DND-41 (cell line): ENCODE results near the gene RASL11A.

Experiments used
- ATAC-seq: fragments of 200-7000 bp; cut with Tn5 transposase; 3 replicates; pipeline ENCODE4 v1.9.1; 2021; ENCODE audit warnings: low read depth; ENCODE audit not compliant: insufficient read depth
- DNase-seq: peaks from one replicate; pipeline ENCODE4 v3.0.0-alpha.2; 2020
- H2AFZ ChIP-seq: 2 replicates; pipeline ENCODE4 v1.6.0; 2012; ENCODE audit warnings: low read depth, low read length
- H3K27ac ChIP-seq: 2 replicates; pipeline ENCODE4 v1.5.1; 2012; ENCODE audit warnings: low read length, inconsistent platforms
- H3K27me3 ChIP-seq: fragments of 200-600 bp; sonication (generic); 2 replicates; pipeline ENCODE4 v1.6.0; 2012; ENCODE audit warnings: low read length, mild to moderate bottlenecking, inconsistent platforms; ENCODE audit not compliant: insufficient read depth, poor library complexity
- H3K36me3 ChIP-seq: 2 replicates; pipeline ENCODE4 v1.5.1; 2012; ENCODE audit warnings: low read length, inconsistent platforms; ENCODE audit not compliant: insufficient read depth
- H3K4me1 ChIP-seq: 2 replicates; pipeline ENCODE4 v1.5.1; 2012; ENCODE audit warnings: mild to moderate bottlenecking, low read length; ENCODE audit not compliant: insufficient read depth
- H3K4me2 ChIP-seq: 2 replicates; pipeline ENCODE4 v1.6.0; 2012; ENCODE audit warnings: mild to moderate bottlenecking, moderate library complexity, low read length, inconsistent platforms; ENCODE audit not compliant: insufficient read depth
- H3K4me3 ChIP-seq, 2 experiments: fragments of 200-600 bp in 1 of 2; shearing (Covaris generic) in 1 of 2; 2 replicates each; pipeline ENCODE4 v1.5.1; 2012 to 2016; ENCODE audit warnings: inconsistent platforms in 2 of 2, low read length in 2 of 2, mild to moderate bottlenecking in 2 of 2, low read depth in 1 of 2, moderate library complexity in 1 of 2
- H3K79me2 ChIP-seq: 2 replicates; pipeline ENCODE4 v1.6.0; 2012; ENCODE audit warnings: low read length, inconsistent platforms; ENCODE audit not compliant: insufficient read depth
- H3K9ac ChIP-seq: 2 replicates; pipeline ENCODE4 v1.6.0; 2012; ENCODE audit warnings: low read depth, mild to moderate bottlenecking, inconsistent platforms, low read length, moderate library complexity
- H3K9me3 ChIP-seq: 2 replicates; pipeline ENCODE4 v1.5.1; 2012; ENCODE audit warnings: low read length, moderate library complexity, mild to moderate bottlenecking, inconsistent platforms; ENCODE audit not compliant: insufficient read depth, severe bottlenecking
- H4K20me1 ChIP-seq: 2 replicates; pipeline ENCODE4 v1.6.0; 2012; ENCODE audit warnings: low read length; ENCODE audit not compliant: insufficient read depth
- EZH2 ChIP-seq: IDR thresholded peaks from 3 replicates; pipeline ENCODE4 v1.6.1; 2012; ENCODE audit warnings: borderline replicate concordance, low read depth, mild to moderate bottlenecking, moderate library complexity, low read length, inconsistent platforms; ENCODE audit not compliant: severe bottlenecking
- TF ChIP-seq, protein P1 (sequence below): IDR thresholded peaks from 2 replicates; pipeline ENCODE4 v1.5.1; 2012; ENCODE audit warnings: borderline replicate concordance, low read length, moderate library complexity, mild to moderate bottlenecking; ENCODE audit not compliant: poor library complexity, severe bottlenecking; ENCODE audit errors: extremely low read depth

Gene RASL11A

DNA sequence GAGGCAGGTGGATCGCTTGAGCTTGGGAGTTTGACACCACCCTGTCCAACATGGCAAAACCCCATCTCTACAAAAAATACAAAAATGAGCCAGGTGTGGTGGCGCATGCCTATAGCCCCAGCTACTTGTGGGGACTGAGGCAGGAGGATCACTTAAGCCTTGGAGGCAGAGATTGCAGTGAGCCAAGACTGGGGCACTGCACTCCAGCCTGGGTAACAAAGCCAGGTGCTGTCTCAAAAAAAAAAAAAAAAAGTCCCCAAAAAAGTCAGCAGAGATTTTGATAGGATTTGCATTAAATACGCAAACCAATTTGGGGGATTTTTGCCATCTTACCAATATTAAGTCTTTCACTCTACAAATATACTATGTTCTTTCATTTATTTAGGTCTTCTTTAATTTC, 41.0 kb upstream of the RASL11A start:
- Histone ChIP-seq H3K79me2 (no peaks in the 10 kb centered on the region), H3K4me1 (no peaks in the 10 kb centered on the region), H2AFZ (no peak overlapping the region), H3K27me3 (peaks cover 8% of the 10 kb centered on the region), H3K36me3 (no peaks in the 10 kb centered on the region), H3K4me3 (no peak overlapping the region), H3K27ac (no peak overlapping the region), H3K4me2 (no peak overlapping the region), H3K9ac (no peak overlapping the region), H3K9me3 (peaks cover 2% of the 10 kb centered on the region), H4K20me1 (no peaks in the 10 kb centered on the region)
- no peak for ATAC-seq
- no peak for DNase-seq
- TF ChIP-seq, protein P1, sequence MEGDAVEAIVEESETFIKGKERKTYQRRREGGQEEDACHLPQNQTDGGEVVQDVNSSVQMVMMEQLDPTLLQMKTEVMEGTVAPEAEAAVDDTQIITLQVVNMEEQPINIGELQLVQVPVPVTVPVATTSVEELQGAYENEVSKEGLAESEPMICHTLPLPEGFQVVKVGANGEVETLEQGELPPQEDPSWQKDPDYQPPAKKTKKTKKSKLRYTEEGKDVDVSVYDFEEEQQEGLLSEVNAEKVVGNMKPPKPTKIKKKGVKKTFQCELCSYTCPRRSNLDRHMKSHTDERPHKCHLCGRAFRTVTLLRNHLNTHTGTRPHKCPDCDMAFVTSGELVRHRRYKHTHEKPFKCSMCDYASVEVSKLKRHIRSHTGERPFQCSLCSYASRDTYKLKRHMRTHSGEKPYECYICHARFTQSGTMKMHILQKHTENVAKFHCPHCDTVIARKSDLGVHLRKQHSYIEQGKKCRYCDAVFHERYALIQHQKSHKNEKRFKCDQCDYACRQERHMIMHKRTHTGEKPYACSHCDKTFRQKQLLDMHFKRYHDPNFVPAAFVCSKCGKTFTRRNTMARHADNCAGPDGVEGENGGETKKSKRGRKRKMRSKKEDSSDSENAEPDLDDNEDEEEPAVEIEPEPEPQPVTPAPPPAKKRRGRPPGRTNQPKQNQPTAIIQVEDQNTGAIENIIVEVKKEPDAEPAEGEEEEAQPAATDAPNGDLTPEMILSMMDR = no peak

DNA sequence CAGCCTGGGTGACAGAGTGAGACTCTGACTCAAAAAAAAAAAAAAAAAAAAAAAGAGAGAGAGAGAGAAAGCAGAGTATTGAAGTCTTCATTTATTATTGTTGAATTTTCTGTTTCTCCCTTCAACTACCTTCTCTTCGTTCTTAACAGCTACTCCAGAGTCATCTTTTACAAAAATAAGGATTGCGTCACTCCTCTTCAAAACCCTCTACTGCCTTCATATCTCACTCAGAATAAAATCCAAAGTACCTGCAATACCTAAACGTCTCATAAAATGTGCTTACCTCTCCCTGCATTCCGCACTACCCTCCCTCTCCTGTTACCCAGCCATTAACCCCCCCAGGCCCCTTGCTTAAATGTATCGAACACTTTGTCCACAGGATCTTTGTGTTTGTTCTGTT, 36.7 kb upstream of the RASL11A start:
- no peak for TF ChIP-seq EZH2
- TF ChIP-seq, protein P1 = no peak
- Histone ChIP-seq H3K4me2 (no peak overlapping the region), H3K9ac (no peak overlapping the region), H3K4me1 (no peaks in the 10 kb centered on the region), H3K36me3 (no peaks in the 10 kb centered on the region), H2AFZ (no peak overlapping the region), H4K20me1 (no peaks in the 10 kb centered on the region), H3K27ac (no peak overlapping the region), H3K4me3 (no peak overlapping the region), H3K9me3 (peaks cover 2% of the 10 kb centered on the region), H3K27me3 (no peaks in the 10 kb centered on the region), H3K79me2 (no peaks in the 10 kb centered on the region)
- ATAC-seq (no peak), DNase-seq (no peak)

DNA sequence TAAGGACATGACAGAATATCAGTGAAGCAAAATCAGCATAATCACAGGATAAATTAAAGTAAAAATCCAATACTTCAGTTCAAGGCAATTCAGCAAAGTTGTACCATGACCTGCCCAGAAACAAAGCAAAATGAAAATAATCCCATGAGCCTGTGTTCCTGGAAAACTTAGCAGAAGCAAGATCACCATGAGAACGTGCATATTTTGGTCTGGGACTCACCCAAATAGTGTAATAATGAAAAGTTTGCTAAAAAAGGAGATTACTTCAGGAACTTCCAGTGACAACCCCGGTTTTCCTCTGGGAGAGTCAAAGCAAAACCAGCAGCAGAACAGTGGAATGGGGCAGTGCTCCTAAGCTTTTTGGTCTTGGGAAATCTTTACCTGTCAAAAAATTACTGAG, 34.2 kb upstream of the RASL11A start:
- Histone ChIP-seq H3K4me2 (no peak overlapping the region), H3K4me1 (no peaks in the 10 kb centered on the region), H3K4me3 (no peak overlapping the region), H4K20me1 (no peaks in the 10 kb centered on the region), H3K36me3 (no peaks in the 10 kb centered on the region), H3K9me3 (peaks cover 2% of the 10 kb centered on the region), H3K9ac (no peak overlapping the region), H2AFZ (no peak overlapping the region), H3K79me2 (no peaks in the 10 kb centered on the region), H3K27me3 (no peaks in the 10 kb centered on the region), H3K27ac (no peak overlapping the region)
- ATAC-seq (no peak), DNase-seq (no peak)
- TF ChIP-seq, protein P1 = no peak
- TF ChIP-seq EZH2 = no peak

DNA sequence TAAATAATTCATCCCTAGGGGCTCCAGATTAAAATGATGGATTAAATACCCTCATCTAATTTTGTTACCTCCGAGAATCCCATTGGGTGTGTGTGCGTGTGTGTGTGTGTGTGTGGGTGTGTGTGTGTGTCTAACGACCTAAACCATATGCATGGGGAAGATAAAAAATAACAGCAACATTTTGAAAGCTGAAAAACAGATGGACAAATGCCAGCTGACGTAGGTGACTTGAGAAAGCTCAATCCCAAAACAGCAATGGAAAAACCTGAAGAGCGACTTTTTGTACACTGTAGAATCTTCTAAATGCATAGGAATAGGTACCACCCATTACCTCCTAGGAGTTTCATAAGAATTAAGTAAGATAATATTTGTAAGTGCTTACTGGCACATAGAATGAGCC, 27.9 kb upstream of the RASL11A start:
- DNase-seq (no peak), ATAC-seq (no peak)
- Histone ChIP-seq H2AFZ (no peak overlapping the region), H3K79me2 (no peaks in the 10 kb centered on the region), H3K4me1 (no peaks in the 10 kb centered on the region), H3K4me2 (no peak overlapping the region), H4K20me1 (no peaks in the 10 kb centered on the region), H3K36me3 (no peaks in the 10 kb centered on the region; the same call in 1 of the 2 replicates), H3K9me3 (no peaks in the 10 kb centered on the region), H3K4me3 (no peak overlapping the region), H3K27ac (no peak overlapping the region), H3K27me3 (no peaks in the 10 kb centered on the region), H3K9ac (no peak overlapping the region)
- TF ChIP-seq, protein P1 = no peak
- no peak for TF ChIP-seq EZH2
